ENCODE data around the gene IGLL5.

DNA sequence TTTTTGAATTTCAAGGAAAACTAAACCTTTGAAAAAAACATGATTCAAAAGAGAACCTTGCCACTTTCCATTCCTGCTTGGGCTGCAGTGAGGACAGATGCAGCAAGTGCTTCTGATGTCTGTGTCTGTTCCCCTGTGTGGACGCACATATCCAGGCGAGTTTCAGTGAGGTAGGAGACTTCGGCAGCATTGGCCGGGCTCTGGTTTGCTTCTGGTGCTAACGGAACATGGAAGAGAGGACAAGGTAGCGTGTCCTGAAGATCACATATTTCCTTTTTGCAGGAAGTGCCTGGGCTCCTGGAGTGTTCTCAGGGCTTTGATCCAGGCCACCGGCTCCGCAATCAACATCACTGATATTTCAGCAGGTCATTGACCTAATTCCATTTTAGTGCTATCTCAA, 33.1 kb upstream of the IGLL5 start:
- TF ChIP-seq, protein P1, sequence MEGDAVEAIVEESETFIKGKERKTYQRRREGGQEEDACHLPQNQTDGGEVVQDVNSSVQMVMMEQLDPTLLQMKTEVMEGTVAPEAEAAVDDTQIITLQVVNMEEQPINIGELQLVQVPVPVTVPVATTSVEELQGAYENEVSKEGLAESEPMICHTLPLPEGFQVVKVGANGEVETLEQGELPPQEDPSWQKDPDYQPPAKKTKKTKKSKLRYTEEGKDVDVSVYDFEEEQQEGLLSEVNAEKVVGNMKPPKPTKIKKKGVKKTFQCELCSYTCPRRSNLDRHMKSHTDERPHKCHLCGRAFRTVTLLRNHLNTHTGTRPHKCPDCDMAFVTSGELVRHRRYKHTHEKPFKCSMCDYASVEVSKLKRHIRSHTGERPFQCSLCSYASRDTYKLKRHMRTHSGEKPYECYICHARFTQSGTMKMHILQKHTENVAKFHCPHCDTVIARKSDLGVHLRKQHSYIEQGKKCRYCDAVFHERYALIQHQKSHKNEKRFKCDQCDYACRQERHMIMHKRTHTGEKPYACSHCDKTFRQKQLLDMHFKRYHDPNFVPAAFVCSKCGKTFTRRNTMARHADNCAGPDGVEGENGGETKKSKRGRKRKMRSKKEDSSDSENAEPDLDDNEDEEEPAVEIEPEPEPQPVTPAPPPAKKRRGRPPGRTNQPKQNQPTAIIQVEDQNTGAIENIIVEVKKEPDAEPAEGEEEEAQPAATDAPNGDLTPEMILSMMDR (IDR thresholded peaks at IDR 0.05; ENCODE audit: low read length): no peak
- TF ChIP-seq EZH2phosphoT487 (IDR thresholded peaks at IDR 0.05; ENCODE audit: low read length) (no peak), EZH2 (optimal IDR thresholded peaks at IDR 0.05; ENCODE audit: low read depth, low read length) (no peak)
